Prostate gland (tissue), 2 donors: ENCODE measurements around the gene OR5H15. TPM values are rescaled to one million over a fixed set of nuclear protein-coding genes. Genes with fewer than 3 reads are reported as not detected.
"Not testable (repeated sequence)": the region's sequence is repeated elsewhere in the genome, so short reads cannot be mapped to it uniquely, and the experiment has no call there.

Experiments
- DNase-seq: peaks from one replicate; pipeline ENCODE4 v3.0.0-alpha.2; 2019; ENCODE audit warnings: low spot score
- H3K27ac ChIP-seq, 2 donors: fragments of 200-600 bp; sonication (generic); 2 replicates each; pipeline ENCODE4 v1.5.1; 2017 to 2019
- H3K27me3 ChIP-seq: fragments of 200-600 bp; sonication (generic); replicated peaks from 2 replicates; pipeline ENCODE4 v1.5.1; 2019; ENCODE audit not compliant: insufficient read depth
- H3K36me3 ChIP-seq, 2 donors: fragments of 200-600 bp; sonication (generic); 1 replicate in 1 of 2; 2 replicates in 1 of 2; pipeline versions ENCODE4 v1.5.1 to v1.8.1; 2017 to 2019
- H3K4me1 ChIP-seq: fragments of 200-600 bp; sonication (generic); replicated peaks from 2 replicates; pipeline ENCODE4 v1.5.1; 2019
- H3K4me3 ChIP-seq, 2 donors: fragments of 200-600 bp; sonication (generic); 2 replicates each; pipeline ENCODE4 v1.5.1; 2017 to 2019
- H3K9me3 ChIP-seq: fragments of 200-600 bp; sonication (generic); 2 replicates; pipeline ENCODE4 v1.5.1; 2017
- POLR2A ChIP-seq: fragments of 450-650 bp; IDR thresholded peaks from one replicate; pipeline ENCODE4 v1.6.1; 2016; ENCODE audit warnings: antibody characterized with exemption, mild to moderate bottlenecking
- POLR2AphosphoS5 ChIP-seq: sonication (generic); formaldehyde crosslinking; IDR thresholded peaks from one replicate; pipeline ENCODE4 v1.6.1; 2017; ENCODE audit warnings: antibody characterized with exemption
- WGBS: methylation state at CpG from one replicate; pipeline ENCODE4 v1.1.5; 2018; 5-methylcytosine and 5-hydroxymethylcytosine counted together
- intact Hi-C: fragments of 100-400 bp; cut with DNase I; formaldehyde crosslinking; loops from one replicate; pipeline ENCODE4 v1.14.2; 2022
- total RNA-seq, 2 donors: library from RNA; depleted of rRNA; stranded (reverse); fragments of >200 nt; gene quantifications; one replicate each; pipeline ENCODE4 v1.1.0, GENCODE V29; 2016
- TF ChIP-seq, protein P1 (sequence below), 4 experiments: fragments of 200-600 bp in 2 of 4; fragments of 450-650 bp in 2 of 4; sonication (generic) in 2 of 4; IDR thresholded peaks; 1 replicate in 3 of 4; 2 replicates in 1 of 4; pipeline ENCODE4 v1.5.1; 2016 to 2019; ENCODE audit warnings: antibody characterized with exemption in 4 of 4, mild to moderate bottlenecking in 2 of 4, moderate library complexity in 2 of 4

The OR5H15 gene
- total RNA-seq = not detected

DNA sequence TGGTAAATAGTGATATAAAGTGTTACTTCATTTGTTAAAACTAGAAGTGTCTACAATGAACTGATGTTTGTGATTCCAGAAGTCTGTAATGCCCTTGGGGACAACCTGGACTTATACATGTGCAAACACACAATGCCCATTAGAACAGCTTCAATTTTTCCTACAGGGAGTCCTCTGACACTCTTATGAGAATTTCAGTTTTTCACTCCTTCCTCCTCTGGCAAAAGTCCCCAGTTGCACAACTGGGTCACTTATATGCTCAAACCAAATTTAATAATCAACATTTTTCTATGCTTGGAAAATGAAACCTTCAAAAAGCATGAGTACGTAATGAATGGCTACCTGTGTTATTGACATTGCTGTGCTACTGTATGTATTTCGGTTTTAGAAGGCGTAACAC is at the start of gene OR5H15:
Gene OR5H15, plus strand, starts transcription at position 301 of the 400 bp plus-strand sequence. CDS start 2,004 bp downstream, outside the sequence.
- DNase-seq = no peak
- H3K4me3 ChIP-seq = no peak within 1 kb of the TSS
- peaks cover 2% of the 10 kb centered on the region for H3K4me1 ChIP-seq
- H3K27me3 ChIP-seq = no peaks in the 10 kb centered on the region
- 91% methylated on average over 3 of the region's 3 CpGs for WGBS
- H3K36me3 ChIP-seq = no peaks in the 10 kb centered on the region
- intact Hi-C loops = no loop called here
- no peak within 1 kb of the TSS for H3K27ac ChIP-seq
- TF ChIP-seq, protein P1, sequence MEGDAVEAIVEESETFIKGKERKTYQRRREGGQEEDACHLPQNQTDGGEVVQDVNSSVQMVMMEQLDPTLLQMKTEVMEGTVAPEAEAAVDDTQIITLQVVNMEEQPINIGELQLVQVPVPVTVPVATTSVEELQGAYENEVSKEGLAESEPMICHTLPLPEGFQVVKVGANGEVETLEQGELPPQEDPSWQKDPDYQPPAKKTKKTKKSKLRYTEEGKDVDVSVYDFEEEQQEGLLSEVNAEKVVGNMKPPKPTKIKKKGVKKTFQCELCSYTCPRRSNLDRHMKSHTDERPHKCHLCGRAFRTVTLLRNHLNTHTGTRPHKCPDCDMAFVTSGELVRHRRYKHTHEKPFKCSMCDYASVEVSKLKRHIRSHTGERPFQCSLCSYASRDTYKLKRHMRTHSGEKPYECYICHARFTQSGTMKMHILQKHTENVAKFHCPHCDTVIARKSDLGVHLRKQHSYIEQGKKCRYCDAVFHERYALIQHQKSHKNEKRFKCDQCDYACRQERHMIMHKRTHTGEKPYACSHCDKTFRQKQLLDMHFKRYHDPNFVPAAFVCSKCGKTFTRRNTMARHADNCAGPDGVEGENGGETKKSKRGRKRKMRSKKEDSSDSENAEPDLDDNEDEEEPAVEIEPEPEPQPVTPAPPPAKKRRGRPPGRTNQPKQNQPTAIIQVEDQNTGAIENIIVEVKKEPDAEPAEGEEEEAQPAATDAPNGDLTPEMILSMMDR (IDR thresholded peaks at IDR 0.05) = no peak
- TF ChIP-seq POLR2A (no peak), POLR2AphosphoS5 (no peak)
- H3K9me3 ChIP-seq = no peaks in the 10 kb centered on the region

DNA sequence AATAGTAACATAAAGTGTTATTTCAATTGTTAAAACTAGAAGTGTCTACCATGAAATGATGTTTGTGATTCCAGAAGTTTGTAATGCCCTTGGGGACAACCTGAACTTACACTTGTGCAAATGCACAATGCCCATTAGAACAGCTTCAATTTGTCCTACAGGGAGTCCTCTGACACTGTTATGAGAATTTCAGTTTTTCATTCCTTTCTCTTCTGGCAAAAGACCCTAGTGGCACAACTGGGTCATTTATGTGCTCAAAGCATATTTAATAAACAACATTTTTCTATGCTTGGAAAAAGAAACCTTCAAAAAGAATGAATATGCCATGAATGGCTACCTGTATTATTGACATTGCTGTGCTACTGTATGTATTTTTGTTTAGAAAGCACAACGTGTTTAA is 36.1 kb upstream of the OR5H15 start, which contains the start of gene OR5H1:
Gene OR5H1, plus strand, starts transcription at position 301 of the 400 bp plus-strand sequence. CDS start 1,977 bp downstream, outside the sequence.
- 80% methylated on average over 1 of the region's 1 CpG for WGBS
- no peak for DNase-seq
- Histone ChIP-seq H3K27me3 (no peaks in the 10 kb centered on the region), H3K4me3 (no peak within 1 kb of the TSS), H3K36me3 (no peaks in the 10 kb centered on the region), H3K27ac (no peak within 1 kb of the TSS), H3K4me1 (no peaks in the 10 kb centered on the region), H3K9me3 (no peaks in the 10 kb centered on the region)
- TF ChIP-seq POLR2AphosphoS5 (no peak), POLR2A (no peak)
- TF ChIP-seq, protein P1 (IDR thresholded peaks at IDR 0.05) = no peak
- intact Hi-C loops = no loop called here

- WGBS = 73% methylated on average over 3 of the region's 3 CpGs
- TF ChIP-seq POLR2AphosphoS5 (no peak), POLR2A (no peak)
- TF ChIP-seq, protein P1 (IDR thresholded peaks at IDR 0.05) = no peak
- no peak overlapping the region for H3K27ac ChIP-seq
- no peaks in the 10 kb centered on the region for H3K36me3 ChIP-seq
- H3K27me3 ChIP-seq = no peaks in the 10 kb centered on the region
- intact Hi-C loops = no loop called here
- H3K4me1 ChIP-seq = no peaks in the 10 kb centered on the region
- DNase-seq = no peak
- H3K9me3 ChIP-seq = no peaks in the 10 kb centered on the region
- no peak overlapping the region for H3K4me3 ChIP-seq
These were observed 29.9 kb upstream of the OR5H15 start for GRCh38 chr3:98136631-98137030.

DNA sequence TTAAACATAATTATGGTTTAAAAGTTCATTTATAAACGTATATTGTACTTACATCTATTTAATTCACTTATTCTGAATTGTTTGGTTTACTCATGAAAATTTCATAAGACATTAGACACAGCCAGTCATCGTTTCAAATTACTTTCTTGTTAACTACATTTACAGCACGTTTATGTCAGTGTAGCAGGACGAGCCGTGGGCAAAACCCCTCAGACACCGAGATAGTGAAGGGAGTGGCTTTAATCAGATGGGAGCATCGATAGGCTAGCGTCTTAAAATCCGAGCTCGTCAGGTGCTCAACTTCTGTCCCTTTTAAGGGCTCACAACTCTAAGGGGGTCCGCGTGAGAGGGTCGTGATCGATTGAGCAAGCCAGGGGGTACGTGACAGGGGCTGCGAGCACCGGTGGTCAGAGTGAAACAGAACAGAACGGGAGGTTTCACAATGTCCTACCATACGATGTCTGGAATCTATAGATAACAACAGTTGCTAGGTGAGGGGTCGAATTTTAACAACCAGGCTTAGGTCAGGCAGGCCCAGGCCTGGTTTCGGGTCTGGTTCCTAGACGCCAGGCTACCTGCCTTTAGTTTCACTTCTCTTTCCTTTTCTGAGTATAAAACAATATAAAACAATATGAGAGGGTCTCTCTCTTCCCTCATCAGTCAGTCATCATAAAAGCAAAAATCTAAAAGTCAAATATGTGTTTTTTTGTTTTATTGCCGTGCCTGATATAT is 28.5 kb upstream of the OR5H15 start:
- H3K27ac ChIP-seq, H3K27me3 ChIP-seq, H3K9me3 ChIP-seq, H3K4me1 ChIP-seq, H3K36me3 ChIP-seq, intact Hi-C loops, DNase-seq, H3K4me3 ChIP-seq: not testable (repeated sequence)
- 51% methylated on average over 23 of the region's 23 CpGs for WGBS

DNA sequence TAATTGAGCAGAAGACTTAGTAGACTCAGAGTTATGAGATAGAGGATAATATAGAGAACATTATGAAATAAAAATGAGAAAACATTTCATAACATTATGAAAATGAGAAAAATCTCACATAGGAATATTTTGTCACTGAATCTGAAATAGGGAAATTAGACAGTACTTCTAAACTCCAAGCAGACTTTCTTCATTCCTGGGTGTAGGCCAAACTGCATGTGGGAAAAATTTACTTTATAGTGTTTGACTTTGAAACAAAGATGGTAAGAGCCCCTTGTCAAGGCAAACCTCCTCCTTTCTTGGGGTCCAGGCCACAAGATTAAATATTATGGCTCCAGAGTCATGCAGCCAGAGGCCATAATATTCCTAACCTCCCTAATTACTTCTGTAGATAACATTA is 26.0 kb upstream of the OR5H15 start:
- TF ChIP-seq, protein P1 (IDR thresholded peaks at IDR 0.05) = no peak
- TF ChIP-seq POLR2A (no peak), POLR2AphosphoS5 (no peak)
- H3K27ac ChIP-seq = no peak overlapping the region
- DNase-seq = no peak
- H3K27me3 ChIP-seq = no peaks in the 10 kb centered on the region
- no peaks in the 10 kb centered on the region for H3K9me3 ChIP-seq
- H3K36me3 ChIP-seq = no peaks in the 10 kb centered on the region
- H3K4me3 ChIP-seq = no peak overlapping the region
- intact Hi-C loops = no loop called here
- H3K4me1 ChIP-seq = no peaks in the 10 kb centered on the region
